BLaER1 treated with 17β-estradiol and CSF1 and Interleukin-3, amounts not matched to agents 10 nM and 100 nM (cell line): ENCODE results near the gene FUS.

Experiments
- H3K27ac ChIP-seq, 11 experiments: shearing (Covaris generic); formaldehyde crosslinking; 2 replicates each; pipeline ENCODE4 v1.8.1; 2022
- H3K27me3 ChIP-seq, 11 experiments: shearing (Covaris generic); formaldehyde crosslinking; 2 replicates each; pipeline ENCODE4 v1.8.1; 2022
- H3K36me3 ChIP-seq, 11 experiments: shearing (Covaris generic); formaldehyde crosslinking; 2 replicates each; pipeline ENCODE4 v1.8.1; 2022
- H3K4me1 ChIP-seq, 10 experiments: shearing (Covaris generic); formaldehyde crosslinking; 2 replicates each; pipeline ENCODE4 v1.8.1; 2022
- H3K4me2 ChIP-seq, 11 experiments: shearing (Covaris generic); formaldehyde crosslinking; 2 replicates each; pipeline ENCODE4 v1.8.1; 2022
- H3K4me3 ChIP-seq, 10 experiments: shearing (Covaris generic); formaldehyde crosslinking; 2 replicates each; pipeline ENCODE4 v1.8.1; 2022
- H3K9ac ChIP-seq, 11 experiments: shearing (Covaris generic); formaldehyde crosslinking; 2 replicates each; pipeline ENCODE4 v1.8.1; 2022
- H3K9me3 ChIP-seq, 11 experiments: shearing (Covaris generic); formaldehyde crosslinking; replicated peaks in 1 of 11; 2 replicates each; pipeline ENCODE4 v1.8.1; 2022
- H4K20me1 ChIP-seq, 11 experiments: shearing (Covaris generic); formaldehyde crosslinking; 2 replicates each; pipeline ENCODE4 v1.8.1; 2022
- Cebpa-rat ChIP-seq, 11 experiments: shearing (Covaris generic); IDR thresholded peaks; 2 replicates each; pipeline ENCODE4 v1.8.1; 2022

FUS gene

DNA sequence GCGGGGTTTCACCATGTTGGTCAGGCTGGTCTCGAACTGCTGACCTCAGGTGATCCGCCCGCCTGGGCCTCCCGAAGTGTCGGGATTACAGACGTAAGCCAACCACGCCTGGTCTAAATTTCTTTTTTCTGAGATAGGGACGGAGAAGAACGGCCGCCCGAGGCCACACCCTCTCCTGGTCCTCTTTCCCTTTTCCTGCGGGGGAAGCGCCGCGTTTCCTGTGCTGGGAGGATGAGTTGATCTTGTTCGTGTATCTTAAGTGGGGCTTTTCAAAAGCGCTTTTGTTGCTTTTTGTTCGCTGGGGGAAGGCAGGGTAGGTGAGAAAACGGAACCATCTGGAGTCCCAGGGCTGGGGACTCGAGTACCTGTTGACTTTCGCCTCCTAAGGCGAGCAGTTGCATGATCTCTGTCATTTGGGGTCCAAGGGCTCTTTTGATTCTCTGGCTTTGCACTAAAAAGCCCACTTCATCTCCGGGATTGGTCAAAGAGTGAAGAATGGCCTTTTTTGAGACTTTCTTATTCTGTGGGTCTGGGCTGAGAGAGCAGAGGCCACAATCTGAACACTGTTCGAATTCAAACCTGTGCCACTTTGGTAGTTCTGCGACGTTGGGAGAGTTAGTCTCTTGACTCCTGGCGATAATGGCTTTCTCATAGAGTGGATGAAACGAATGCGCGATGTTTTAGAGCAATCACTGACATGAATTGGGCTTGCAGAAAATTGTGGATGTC is 1.3 kb downstream of the FUS start:
- H3K27ac ChIP-seq, result peak overlapping the region; percentile 94 to 99 (median 98); a peak in 21 of 22 replicates
- H3K9me3 ChIP-seq, result no peaks in the 10 kb centered on the region
- peaks cover 52 to 77% (median 72%) of the 10 kb centered on the region in 10 experiments for H3K4me1 ChIP-seq
- peaks cover 46 to 56% (median 55%) of the 10 kb centered on the region in 11 experiments for H3K36me3 ChIP-seq
- peak overlapping the region; percentile 96 to 99 (median 98) for H3K9ac ChIP-seq
- peak overlapping the region; percentile 71 to 97 (median 90) for H3K4me3 ChIP-seq
- H3K4me2 ChIP-seq, result peak overlapping the region; percentile 88 to 98 (median 94)
- peaks cover 57 to 77% (median 63%) of the 10 kb centered on the region in 11 experiments for H4K20me1 ChIP-seq
- no peak for TF ChIP-seq Cebpa-rat (IDR thresholded peaks at IDR 0.05)
- no peaks in the 10 kb centered on the region for H3K27me3 ChIP-seq

GRCh38 chr16:31182391-31182790 is 2.5 kb downstream of the FUS start:
- Histone ChIP-seq H4K20me1 (peaks cover 68 to 88% (median 74%) of the 10 kb centered on the region in 11 experiments), H3K27me3 (no peaks in the 10 kb centered on the region), H3K27ac (peak overlapping the region in 5 of 11 experiments; percentile 94 to 99 (median 98); a peak in 7 of 22 replicates), H3K36me3 (peaks cover 57 to 67% (median 66%) of the 10 kb centered on the region in 11 experiments), H3K9me3 (no peaks in the 10 kb centered on the region), H3K4me1 (peaks cover 41 to 77% (median 69%) of the 10 kb centered on the region in 10 experiments), H3K4me2 (peak overlapping the region; percentile 88 to 98 (median 94)), H3K4me3 (peak overlapping the region; percentile 71 to 97 (median 90)), H3K9ac (peak overlapping the region; percentile 96 to 99 (median 98))
- TF ChIP-seq Cebpa-rat (IDR thresholded peaks at IDR 0.05), result no peak

- Histone ChIP-seq H3K4me3 (peak overlapping the region in 4 of 10 experiments; percentile 78 to 93 (median 90); a peak in 13 of 20 replicates), H3K27me3 (no peaks in the 10 kb centered on the region), H3K36me3 (peaks cover 71 to 81% (median 80%) of the 10 kb centered on the region in 11 experiments), H3K4me1 (peaks cover 32 to 80% (median 59%) of the 10 kb centered on the region in 10 experiments), H3K9me3 (no peaks in the 10 kb centered on the region), H4K20me1 (peaks cover 81 to 95% (median 86%) of the 10 kb centered on the region in 11 experiments), H3K27ac (peak overlapping the region in 1 of 11 experiments; percentile 26; a peak in 1 of 22 replicates), H3K9ac (peak overlapping the region in 10 of 11 experiments; percentile 41 to 99 (median 98); a peak in 13 of 22 replicates), H3K4me2 (peak overlapping the region; percentile 88 to 98 (median 94); a peak in 21 of 22 replicates)
- TF ChIP-seq Cebpa-rat (IDR thresholded peaks at IDR 0.05), result no peak
These were observed 3.8 kb downstream of the FUS start for GRCh38 chr16:31183432-31184428.

DNA sequence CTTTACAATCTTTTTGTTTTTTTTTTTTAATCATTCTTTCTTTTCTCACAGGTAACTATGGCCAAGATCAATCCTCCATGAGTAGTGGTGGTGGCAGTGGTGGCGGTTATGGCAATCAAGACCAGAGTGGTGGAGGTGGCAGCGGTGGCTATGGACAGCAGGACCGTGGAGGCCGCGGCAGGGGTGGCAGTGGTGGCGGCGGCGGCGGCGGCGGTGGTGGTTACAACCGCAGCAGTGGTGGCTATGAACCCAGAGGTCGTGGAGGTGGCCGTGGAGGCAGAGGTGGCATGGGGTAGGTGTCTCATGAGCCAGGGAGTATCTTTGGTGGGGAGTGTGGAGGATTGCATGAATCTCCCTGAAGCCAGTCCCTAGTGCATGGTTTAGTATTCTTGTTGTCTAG is 4.9 kb downstream of the FUS start:
- Histone ChIP-seq H3K27ac (peak overlapping the region in 2 of 11 experiments; percentile 0 to 12; a peak in 1 of 22 replicates), H3K27me3 (no peaks in the 10 kb centered on the region), H3K4me3 (no peak overlapping the region), H3K4me2 (peak overlapping the region in 6 of 11 experiments; percentile 23 to 98 (median 72); a peak in 11 of 22 replicates), H4K20me1 (peaks cover 93 to 99% (median 98%) of the 10 kb centered on the region in 11 experiments), H3K4me1 (peaks cover 25 to 86% (median 52%) of the 10 kb centered on the region in 10 experiments), H3K36me3 (peaks cover 82 to 92% (median 91%) of the 10 kb centered on the region in 11 experiments), H3K9me3 (no peaks in the 10 kb centered on the region), H3K9ac (peak overlapping the region in 2 of 11 experiments; percentile 39 to 57; a peak in 3 of 22 replicates)
- TF ChIP-seq Cebpa-rat (IDR thresholded peaks at IDR 0.05), result no peak

GRCh38 chr16:31185339-31185738 is 5.4 kb downstream of the FUS start:
- Histone ChIP-seq H3K4me2 (peak overlapping the region in 7 of 11 experiments; percentile 3 to 98 (median 62); a peak in 13 of 22 replicates), H3K36me3 (peaks cover 87 to 97% (median 96%) of the 10 kb centered on the region in 11 experiments), H4K20me1 (peaks cover 97 to 100% (median 100%) of the 10 kb centered on the region in 11 experiments), H3K27ac (peak overlapping the region in 3 of 11 experiments; percentile 0 to 12 (median 3); a peak in 1 of 22 replicates), H3K27me3 (no peaks in the 10 kb centered on the region), H3K9me3 (no peaks in the 10 kb centered on the region), H3K4me1 (peaks cover 25 to 91% (median 52%) of the 10 kb centered on the region in 10 experiments), H3K4me3 (peak overlapping the region in 1 of 10 experiments; percentile 10; a peak in 1 of 20 replicates), H3K9ac (peak overlapping the region in 3 of 11 experiments; percentile 39 to 57 (median 39); a peak in 6 of 22 replicates)
- no peak for TF ChIP-seq Cebpa-rat (IDR thresholded peaks at IDR 0.05)

- no peak for TF ChIP-seq Cebpa-rat (IDR thresholded peaks at IDR 0.05)
- Histone ChIP-seq H3K4me1 (peaks cover 25 to 99% (median 52%) of the 10 kb centered on the region in 10 experiments), H3K27ac (peak overlapping the region in 2 of 11 experiments; percentile 4 to 12; a peak in 3 of 22 replicates)
These were observed 6.2 kb downstream of the FUS start for GRCh38 chr16:31186176-31186575.

DNA sequence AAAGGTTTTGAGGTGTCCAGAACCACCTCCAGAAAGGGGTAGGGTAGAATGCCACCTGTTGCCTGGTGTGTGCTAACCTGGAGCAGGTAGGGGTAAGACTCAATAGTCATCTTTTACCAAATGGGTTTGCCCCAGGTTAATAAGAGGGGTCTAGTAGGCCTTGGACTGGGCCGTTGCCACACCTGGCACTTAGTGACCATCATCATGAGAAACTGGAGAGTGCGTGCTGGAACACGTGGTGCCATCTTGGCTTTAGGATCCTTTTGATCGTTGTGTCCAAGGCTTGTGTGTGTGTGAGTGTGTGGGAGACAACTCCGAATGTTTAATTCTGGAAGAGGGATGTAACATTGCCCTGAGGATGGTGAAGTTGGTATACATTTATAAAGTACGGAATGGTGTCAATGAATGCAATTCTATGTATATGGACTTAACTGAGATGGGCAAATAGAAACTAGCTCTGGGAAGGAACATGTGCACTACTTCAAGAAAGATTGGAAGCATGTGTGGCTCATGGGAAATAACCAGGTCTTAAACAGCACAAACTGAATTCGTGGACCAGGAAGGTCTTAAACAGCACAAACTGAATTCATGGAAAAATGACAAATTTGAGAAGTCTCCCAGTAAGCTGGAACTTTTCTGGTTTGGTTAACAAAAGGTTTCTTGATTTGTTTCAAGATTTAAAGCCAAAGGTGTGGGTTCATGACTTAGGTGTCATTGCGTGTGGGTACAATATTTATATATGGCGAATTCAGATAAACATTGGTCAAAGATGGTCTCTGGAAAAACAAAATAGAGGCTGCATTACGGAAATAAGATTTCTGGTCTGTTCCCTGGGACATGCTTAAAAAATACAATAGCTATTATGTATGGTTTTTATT is 7.2 kb downstream of the FUS start:
- no peak for TF ChIP-seq Cebpa-rat (IDR thresholded peaks at IDR 0.05)
- Histone ChIP-seq H3K9ac (peak overlapping the region in 2 of 11 experiments; percentile 11; a peak in 2 of 22 replicates), H3K4me2 (peak overlapping the region in 5 of 11 experiments; percentile 60 to 98 (median 82); a peak in 8 of 22 replicates), H4K20me1 (peaks cover 100% of the 10 kb centered on the region in 11 experiments), H3K9me3 (no peaks in the 10 kb centered on the region), H3K27ac (peak overlapping the region in 1 of 11 experiments; percentile 12; a peak in 1 of 22 replicates), H3K4me3 (no peak overlapping the region), H3K4me1 (peaks cover 16 to 100% (median 45%) of the 10 kb centered on the region in 10 experiments), H3K27me3 (no peaks in the 10 kb centered on the region), H3K36me3 (peaks cover 97 to 100% (median 100%) of the 10 kb centered on the region in 11 experiments)

More at GRCh38 chr16:31186176-31186575, 6.2 kb downstream of the FUS start:
- no peaks in the 10 kb centered on the region for H3K27me3 ChIP-seq
- H3K4me2 ChIP-seq, result peak overlapping the region in 7 of 11 experiments; percentile 3 to 98 (median 62); a peak in 12 of 22 replicates
- no peaks in the 10 kb centered on the region for H3K9me3 ChIP-seq
- H3K4me3 ChIP-seq, result no peak overlapping the region
- peaks cover 94 to 100% (median 100%) of the 10 kb centered on the region in 11 experiments for H3K36me3 ChIP-seq
- peak overlapping the region in 2 of 11 experiments; percentile 10 to 57; a peak in 3 of 22 replicates for H3K9ac ChIP-seq
- H4K20me1 ChIP-seq, result peaks cover 100% of the 10 kb centered on the region in 11 experiments
